GM12878 (cell line): ENCODE results near the gene GGACT.

Source experiments
- NR2C2 ChIP-seq: IDR thresholded peaks from 2 replicates; pipeline ENCODE4 v1.6.1; 2011; ENCODE audit warnings: borderline replicate concordance, low read depth; ENCODE audit not compliant: control insufficient read depth, insufficient read length
- TF ChIP-seq, protein P1 (sequence below): fragments of 150-350 bp; IDR thresholded peaks from 2 replicates; pipeline ENCODE4 v1.6.1; 2014; ENCODE audit warnings: mild to moderate bottlenecking, low read depth, low read length

GRCh38 chr13:100566543-100566942 lies 22.0 kb downstream of the GGACT start:
- no peak for TF ChIP-seq NR2C2
- TF ChIP-seq, protein P1, sequence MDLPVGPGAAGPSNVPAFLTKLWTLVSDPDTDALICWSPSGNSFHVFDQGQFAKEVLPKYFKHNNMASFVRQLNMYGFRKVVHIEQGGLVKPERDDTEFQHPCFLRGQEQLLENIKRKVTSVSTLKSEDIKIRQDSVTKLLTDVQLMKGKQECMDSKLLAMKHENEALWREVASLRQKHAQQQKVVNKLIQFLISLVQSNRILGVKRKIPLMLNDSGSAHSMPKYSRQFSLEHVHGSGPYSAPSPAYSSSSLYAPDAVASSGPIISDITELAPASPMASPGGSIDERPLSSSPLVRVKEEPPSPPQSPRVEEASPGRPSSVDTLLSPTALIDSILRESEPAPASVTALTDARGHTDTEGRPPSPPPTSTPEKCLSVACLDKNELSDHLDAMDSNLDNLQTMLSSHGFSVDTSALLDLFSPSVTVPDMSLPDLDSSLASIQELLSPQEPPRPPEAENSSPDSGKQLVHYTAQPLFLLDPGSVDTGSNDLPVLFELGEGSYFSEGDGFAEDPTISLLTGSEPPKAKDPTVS = no peak
